Bronchial epithelial cell (primary cell): Measurements from ENCODE around the gene FOXC1. TPM values are rescaled to one million over a fixed set of nuclear protein-coding genes. Genes with fewer than 3 reads are reported as not detected.
A peak's percentile ranks its signal among the peaks of the same experiment; 100 is the strongest.

Experiments used
- DNase-seq: peaks from one replicate; pipeline ENCODE4 v3.0.0-alpha.2; 2010; ENCODE audit warnings: low read depth
- FAIRE-seq: peaks from 2 replicates; lab custom pipeline; 2011; peaks lifted over from hg19 to GRCh38; lab: Jason Lieb, UNC
- H3K27me3 ChIP-seq: 2 replicates; pipeline ENCODE4 v1.5.1; 2011; ENCODE audit warnings: low read length; ENCODE audit not compliant: control insufficient read depth, insufficient read depth
- H3K36me3 ChIP-seq: 2 replicates; pipeline ENCODE4 v1.5.1; 2011; ENCODE audit warnings: low read length; ENCODE audit not compliant: control insufficient read depth, insufficient read depth
- H3K4me3 ChIP-seq: 2 replicates; pipeline ENCODE4 v1.5.1; 2011; ENCODE audit warnings: mild to moderate bottlenecking, low read depth, low read length, control low read depth
- CTCF ChIP-seq: IDR thresholded peaks from 2 replicates; pipeline ENCODE4 v1.5.1; 2011; ENCODE audit warnings: mild to moderate bottlenecking, moderate library complexity, low read length, control low read depth, inconsistent platforms; ENCODE audit not compliant: insufficient read depth, severe bottlenecking
- total RNA-seq: library from RNA; depleted of rRNA; stranded (reverse); fragments of >200 nt; gene quantifications from 2 replicates; pipeline ENCODE4 v1.2.1, GENCODE V29; 2014

Gene FOXC1
- total RNA-seq, 1 donor from 2014 or later = 3.7 TPM

- no peak for FAIRE-seq
- Histone ChIP-seq H3K27me3 (no peaks in the 10 kb centered on the region), H3K4me3 (peak overlapping the region; percentile 56), H3K36me3 (no peaks in the 10 kb centered on the region)
- no peak for TF ChIP-seq CTCF
- peak; percentile 62 for DNase-seq
Observed at GRCh38 chr6:1612974-1613306, 3.2 kb downstream of the FOXC1 start.

DNA sequence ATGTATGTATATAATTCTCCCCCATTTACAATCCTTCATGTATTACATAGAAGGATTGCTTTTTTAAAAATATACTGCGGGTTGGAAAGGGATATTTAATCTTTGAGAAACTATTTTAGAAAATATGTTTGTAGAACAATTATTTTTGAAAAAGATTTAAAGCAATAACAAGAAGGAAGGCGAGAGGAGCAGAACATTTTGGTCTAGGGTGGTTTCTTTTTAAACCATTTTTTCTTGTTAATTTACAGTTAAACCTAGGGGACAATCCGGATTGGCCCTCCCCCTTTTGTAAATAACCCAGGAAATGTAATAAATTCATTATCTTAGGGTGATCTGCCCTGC is 3.6 kb downstream of the FOXC1 start:
- DNase-seq (peak; percentile 7), FAIRE-seq (no peak)
- no peaks in the 10 kb centered on the region for H3K36me3 ChIP-seq
- TF ChIP-seq CTCF = no peak
- peak overlapping the region; percentile 56 for H3K4me3 ChIP-seq
- no peaks in the 10 kb centered on the region for H3K27me3 ChIP-seq

- H3K36me3 ChIP-seq = no peaks in the 10 kb centered on the region
- H3K4me3 ChIP-seq = peak overlapping the region; percentile 56
- FAIRE-seq (no peak), DNase-seq (peak; percentile 10)
- no peak for TF ChIP-seq CTCF
- H3K27me3 ChIP-seq = no peaks in the 10 kb centered on the region
Observed at GRCh38 chr6:1613688-1614447, 4.2 kb downstream of the FOXC1 start.

DNA sequence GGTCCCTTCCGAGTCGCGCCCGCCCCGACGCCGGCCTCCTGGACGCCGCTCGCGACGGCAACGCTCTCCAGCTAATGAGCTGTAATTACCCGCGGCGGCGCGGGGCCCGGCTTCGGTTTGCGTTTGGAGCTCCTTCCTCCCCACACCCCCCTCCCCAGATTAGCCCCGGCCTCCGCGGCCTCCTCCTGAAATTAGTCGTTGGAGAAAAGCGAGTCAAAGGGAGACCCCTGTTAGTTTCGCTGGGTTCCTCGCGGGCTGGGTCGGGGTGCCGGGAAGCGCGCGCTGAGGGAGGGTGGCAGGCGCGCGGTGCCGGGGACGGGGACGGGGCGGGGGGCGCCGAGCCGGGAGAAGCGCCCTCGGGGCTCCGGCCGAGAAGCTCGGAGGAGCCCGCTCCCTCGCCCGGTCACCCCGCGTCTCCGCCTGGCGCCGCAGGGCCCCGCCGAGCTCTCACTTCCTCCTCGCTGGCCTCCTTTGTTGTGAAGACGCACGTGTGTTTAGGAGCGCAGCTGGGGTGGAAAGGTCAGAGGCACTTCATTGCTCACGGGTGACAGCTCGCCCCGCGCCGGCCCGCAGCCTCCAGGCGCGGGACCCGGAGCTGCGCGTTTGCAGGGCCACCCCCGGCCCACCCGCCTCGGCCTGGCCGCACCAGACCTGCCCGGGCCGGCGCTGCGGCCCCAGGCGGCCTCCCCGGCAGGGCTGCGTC is 4.9 kb downstream of the FOXC1 start:
- no peaks in the 10 kb centered on the region for H3K36me3 ChIP-seq
- TF ChIP-seq CTCF = no peak
- no peaks in the 10 kb centered on the region for H3K27me3 ChIP-seq

GRCh38 chr6:1615151-1615852 is 5.6 kb downstream of the FOXC1 start:
- no peaks in the 10 kb centered on the region for H3K36me3 ChIP-seq
- FAIRE-seq = no peak
- H3K27me3 ChIP-seq = no peaks in the 10 kb centered on the region
- no peak for TF ChIP-seq CTCF
- no peak for DNase-seq
- no peak overlapping the region for H3K4me3 ChIP-seq

More for the DNA sequence above, 4.9 kb downstream of the FOXC1 start:
- H3K4me3 ChIP-seq = peak overlapping the region; percentile 56
- no peak for DNase-seq
- FAIRE-seq = no peak
